Measurements from ENCODE around the gene ABHD8. TPM values are rescaled to one million over a fixed set of nuclear protein-coding genes. Genes with fewer than 3 reads are reported as not detected.

Gene ABHD8
- total RNA-seq, 1 donor from 2014 or later = 6.1 TPM

DNA sequence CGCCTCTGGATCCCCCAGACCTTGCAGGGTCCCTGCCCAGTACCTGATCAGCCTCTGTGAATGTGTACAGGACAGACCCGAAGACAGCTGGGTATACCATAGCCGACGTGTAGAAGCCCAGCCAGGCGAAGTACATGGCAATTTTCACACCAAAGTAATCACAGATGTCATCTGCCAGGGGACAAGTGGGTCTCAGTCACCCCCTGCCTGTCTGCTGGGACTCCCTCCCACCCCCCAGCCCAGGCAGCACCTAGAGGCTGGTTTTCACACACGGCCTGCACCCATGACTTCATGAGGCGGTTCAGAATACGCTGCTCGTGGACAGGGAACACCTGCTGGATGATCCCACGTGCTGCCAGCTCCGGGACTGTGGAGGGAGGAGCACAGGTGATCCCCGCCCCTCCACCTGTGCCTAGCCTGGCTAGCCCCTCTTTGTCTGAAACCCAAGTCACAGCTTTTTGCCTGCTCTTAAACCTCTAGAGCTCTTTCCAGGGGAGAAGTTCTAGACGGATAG, 27.9 kb upstream of the ABHD8 start:
- DNase-seq (ENCODE audit: low read depth) = no peak
- no peak overlapping the region for H3K4me3 ChIP-seq (ENCODE audit: low read depth, low read length)
- FAIRE-seq = no peak
- TF ChIP-seq, protein P1, sequence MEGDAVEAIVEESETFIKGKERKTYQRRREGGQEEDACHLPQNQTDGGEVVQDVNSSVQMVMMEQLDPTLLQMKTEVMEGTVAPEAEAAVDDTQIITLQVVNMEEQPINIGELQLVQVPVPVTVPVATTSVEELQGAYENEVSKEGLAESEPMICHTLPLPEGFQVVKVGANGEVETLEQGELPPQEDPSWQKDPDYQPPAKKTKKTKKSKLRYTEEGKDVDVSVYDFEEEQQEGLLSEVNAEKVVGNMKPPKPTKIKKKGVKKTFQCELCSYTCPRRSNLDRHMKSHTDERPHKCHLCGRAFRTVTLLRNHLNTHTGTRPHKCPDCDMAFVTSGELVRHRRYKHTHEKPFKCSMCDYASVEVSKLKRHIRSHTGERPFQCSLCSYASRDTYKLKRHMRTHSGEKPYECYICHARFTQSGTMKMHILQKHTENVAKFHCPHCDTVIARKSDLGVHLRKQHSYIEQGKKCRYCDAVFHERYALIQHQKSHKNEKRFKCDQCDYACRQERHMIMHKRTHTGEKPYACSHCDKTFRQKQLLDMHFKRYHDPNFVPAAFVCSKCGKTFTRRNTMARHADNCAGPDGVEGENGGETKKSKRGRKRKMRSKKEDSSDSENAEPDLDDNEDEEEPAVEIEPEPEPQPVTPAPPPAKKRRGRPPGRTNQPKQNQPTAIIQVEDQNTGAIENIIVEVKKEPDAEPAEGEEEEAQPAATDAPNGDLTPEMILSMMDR (IDR thresholded peaks at IDR 0.05; ENCODE audit: insufficient read depth, low read length, severe bottlenecking) = no peak
- no peaks in the 10 kb centered on the region for H3K36me3 ChIP-seq (ENCODE audit: control insufficient read depth, insufficient read depth, low read length)
- peaks cover 9% of the 10 kb centered on the region for H3K27me3 ChIP-seq (ENCODE audit: control insufficient read depth, insufficient read depth, low read length)

DNA sequence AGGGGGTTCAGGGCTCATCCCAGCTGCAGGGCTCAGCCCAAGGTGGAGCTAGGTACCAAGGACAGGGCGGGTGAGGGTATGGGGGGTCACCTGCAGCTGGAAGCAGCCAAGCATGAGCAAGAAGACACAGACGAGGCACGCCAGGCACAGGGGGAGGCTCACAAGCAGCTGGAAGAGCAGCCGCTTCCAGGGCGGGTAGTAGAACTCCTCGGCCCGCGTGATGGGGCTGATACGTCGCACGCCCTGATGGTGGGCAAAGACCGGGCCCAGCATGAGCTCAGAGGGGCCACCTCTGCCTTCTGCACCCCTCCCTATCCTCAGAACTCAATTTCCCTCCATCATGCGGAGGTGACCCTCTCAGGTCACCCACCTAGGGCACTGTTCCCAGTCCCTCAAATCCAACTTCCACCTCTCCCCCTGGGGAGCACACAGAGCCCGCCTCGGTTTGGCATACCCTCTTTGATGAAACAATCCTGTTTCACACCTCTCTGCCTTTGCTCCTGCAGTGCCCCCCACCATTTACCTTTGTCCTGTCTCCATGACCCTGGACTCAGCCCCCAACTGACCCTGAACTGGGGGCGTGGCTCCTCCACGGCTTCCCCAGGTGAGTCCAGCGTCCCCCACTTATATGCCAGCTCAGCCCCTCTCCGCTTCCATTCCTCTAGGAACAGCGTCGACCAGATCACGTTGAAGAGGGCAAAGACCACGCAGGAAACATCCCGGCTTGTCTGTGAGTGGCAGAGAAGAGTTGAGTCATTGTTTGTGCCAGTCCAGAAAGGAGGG, 27.2 kb upstream of the ABHD8 start:
- no peak for DNase-seq (ENCODE audit: low read depth)
- H3K27me3 ChIP-seq (ENCODE audit: control insufficient read depth, insufficient read depth, low read length) = peaks cover 9% of the 10 kb centered on the region
- no peaks in the 10 kb centered on the region for H3K36me3 ChIP-seq (ENCODE audit: control insufficient read depth, insufficient read depth, low read length)
- no peak overlapping the region for H3K4me3 ChIP-seq (ENCODE audit: low read depth, low read length)
- FAIRE-seq = no peak
- TF ChIP-seq, protein P1 (IDR thresholded peaks at IDR 0.05; ENCODE audit: insufficient read depth, low read length, severe bottlenecking) = no peak

DNA sequence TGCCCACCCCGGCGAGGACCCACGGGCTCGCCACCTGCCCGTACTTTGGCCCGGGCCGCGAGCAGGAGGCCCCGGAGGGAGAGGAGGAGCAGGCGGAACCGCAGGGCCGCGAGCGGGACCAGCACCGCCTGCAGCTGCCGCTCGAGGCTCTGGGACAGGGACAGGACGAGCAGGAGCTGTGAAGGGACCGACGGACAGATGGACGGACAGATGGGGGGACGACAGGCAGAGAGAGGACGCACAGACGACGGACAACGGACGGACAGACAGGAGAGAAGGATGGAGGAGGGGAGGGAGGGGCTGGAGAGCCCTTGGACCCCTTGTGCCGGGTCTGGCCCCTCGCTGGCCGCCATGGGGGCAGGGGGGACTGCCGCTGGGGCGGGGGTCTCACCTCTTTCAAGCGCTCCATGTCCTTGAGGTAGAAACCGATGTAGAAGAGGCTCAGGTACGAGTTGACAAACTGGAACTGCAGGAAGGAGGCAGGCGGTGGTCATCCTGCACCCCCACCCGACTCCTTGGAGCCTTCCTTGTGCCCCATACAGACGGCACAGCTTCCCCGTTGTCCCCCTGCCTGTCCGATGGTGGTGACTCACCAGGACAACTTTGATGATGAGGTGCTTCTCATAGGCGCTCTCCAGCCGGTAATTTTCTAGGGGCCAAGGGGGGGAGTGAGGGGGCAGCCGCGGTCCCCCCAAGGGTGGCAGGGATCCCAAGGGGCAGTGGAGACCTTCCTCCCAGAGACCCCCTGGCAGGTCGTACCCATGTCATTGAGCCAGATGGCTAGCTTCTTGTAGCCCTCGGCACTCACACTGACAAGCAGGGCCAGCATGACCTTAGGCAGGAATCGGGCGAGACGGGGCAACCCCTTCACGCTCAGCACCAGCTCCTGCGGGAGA, 26.4 kb upstream of the ABHD8 start:
- TF ChIP-seq, protein P1 (IDR thresholded peaks at IDR 0.05; ENCODE audit: insufficient read depth, low read length, severe bottlenecking) = no peak
- H3K27me3 ChIP-seq (ENCODE audit: control insufficient read depth, insufficient read depth, low read length) = peaks cover 9% of the 10 kb centered on the region
- no peak for DNase-seq (ENCODE audit: low read depth)
- H3K36me3 ChIP-seq (ENCODE audit: control insufficient read depth, insufficient read depth, low read length) = no peaks in the 10 kb centered on the region
- no peak overlapping the region for H3K4me3 ChIP-seq (ENCODE audit: low read depth, low read length)
- FAIRE-seq = no peak

DNA sequence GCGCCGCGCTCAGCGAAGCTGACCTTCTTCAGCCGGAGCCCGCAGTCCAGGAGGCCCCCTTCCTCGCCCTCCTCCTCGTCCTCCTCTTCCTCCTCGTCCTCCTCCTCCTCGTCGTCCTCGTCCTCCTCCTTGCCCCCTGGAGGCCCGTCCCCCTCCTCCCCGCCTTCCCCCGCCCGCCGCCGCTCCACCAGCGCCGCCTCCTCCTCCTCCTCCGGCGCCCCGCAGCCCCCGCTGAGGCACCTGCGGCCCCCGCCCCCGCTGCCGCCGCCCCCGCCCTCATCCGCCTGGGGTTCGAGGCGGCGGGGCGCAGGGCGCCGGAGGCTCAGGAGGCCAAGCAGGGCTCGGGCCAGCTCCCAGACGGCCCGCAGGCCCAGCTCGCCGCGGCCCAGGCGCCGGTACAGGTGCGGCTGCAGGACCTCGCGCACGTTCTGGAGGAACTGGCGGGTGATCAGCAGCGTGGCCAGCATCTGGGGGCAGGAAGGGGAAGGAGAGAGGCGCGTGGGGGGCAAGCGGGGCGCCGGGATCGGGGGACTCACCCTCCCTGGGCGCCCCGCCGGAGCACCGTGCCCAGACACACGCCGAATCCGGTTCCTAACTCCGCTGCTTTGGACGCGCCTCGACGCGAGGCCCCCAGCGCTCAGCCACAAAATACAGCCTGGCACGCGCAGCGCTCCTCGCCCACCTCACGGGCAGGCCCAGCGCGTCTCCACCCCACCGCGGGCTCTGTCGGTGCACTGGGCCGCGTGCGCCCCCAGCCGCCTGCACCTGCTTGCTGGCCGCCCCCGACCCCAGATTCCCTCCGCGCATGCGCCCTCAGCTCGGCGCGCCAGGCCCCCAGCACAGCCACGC, 25.5 kb upstream of the ABHD8 start:
- TF ChIP-seq, protein P1 (IDR thresholded peaks at IDR 0.05; ENCODE audit: insufficient read depth, low read length, severe bottlenecking) = no peak

More for the DNA sequence above, 25.5 kb upstream of the ABHD8 start:
- FAIRE-seq (no peak), DNase-seq (ENCODE audit: low read depth) (no peak)
- Histone ChIP-seq H3K36me3 (ENCODE audit: control insufficient read depth, insufficient read depth, low read length) (no peaks in the 10 kb centered on the region), H3K27me3 (ENCODE audit: control insufficient read depth, insufficient read depth, low read length) (peaks cover 9% of the 10 kb centered on the region), H3K4me3 (ENCODE audit: low read depth, low read length) (peak overlapping the region; percentile 46)

All from bronchial epithelial cell (primary cell).